Activated T-helper 2 cell treated with anti-CD3 and anti-CD28 coated beads, Interferon-gamma antibody, Interleukin-2, Interleukin-4, amounts not matched to agents 10 μg/mL and 5 μg/mL and 100 μg/mL, durations not matched to agents 14 hours and 24 hours and 36 hours (primary cell): ENCODE data around the gene MORN1. TPM values are rescaled to one million over a fixed set of nuclear protein-coding genes. Genes with fewer than 3 reads are reported as not detected.

ENCODE experiments used
- DNase-seq: peaks from one replicate; pipeline ENCODE4 v3.0.0; 2021; ENCODE audit warnings: low spot score
- H3K27ac Mint-ChIP-seq: one replicate; pipeline ENCODE4 v1.8.0; 2021; ENCODE audit warnings: mixed read lengths
- H3K27me3 Mint-ChIP-seq: one replicate; pipeline ENCODE4 v1.8.0; 2021; ENCODE audit warnings: low read depth, mixed read lengths
- H3K36me3 Mint-ChIP-seq: one replicate; pipeline ENCODE4 v1.8.0; 2021; ENCODE audit warnings: low read depth, mixed read lengths
- H3K4me1 Mint-ChIP-seq: one replicate; pipeline ENCODE4 v1.8.0; 2021; ENCODE audit warnings: low read depth, mixed read lengths
- H3K4me3 Mint-ChIP-seq: one replicate; pipeline ENCODE4 v1.8.0; 2021; ENCODE audit warnings: low read depth, mild to moderate bottlenecking, moderate library complexity, mixed read lengths
- H3K9me3 Mint-ChIP-seq: one replicate; pipeline ENCODE4 v1.8.0; 2021; ENCODE audit warnings: mixed read lengths
- intact Hi-C: fragments of 100-400 bp; cut with micrococcal nuclease; formaldehyde crosslinking; loops from one replicate; pipeline ENCODE4 v1.15.1; 2023
- total RNA-seq: library from RNA; stranded (reverse); gene quantifications from 2 replicates; pipeline ENCODE4 v1.2.3, GENCODE V29; 2022

The MORN1 gene
- total RNA-seq, 1 donor from 2014 or later, result 7.5 TPM

GRCh38 chr1:2368053-2368744, 23.2 kb downstream of the MORN1 start:
- intact Hi-C loops, result no loop called here
- Mint-ChIP-seq H3K27ac (no peak overlapping the region), H3K9me3 (peaks cover 6% of the 10 kb centered on the region), H3K4me1 (no peaks in the 10 kb centered on the region), H3K27me3 (peaks cover 3% of the 10 kb centered on the region), H3K36me3 (no peaks in the 10 kb centered on the region), H3K4me3 (no peak overlapping the region)
- DNase-seq, result no peak

GRCh38 chr1:2363847-2364513, 27.4 kb downstream of the MORN1 start:
- Mint-ChIP-seq H3K9me3 (peaks cover 6% of the 10 kb centered on the region), H3K4me3 (no peak overlapping the region), H3K27ac (no peak overlapping the region), H3K36me3 (no peaks in the 10 kb centered on the region), H3K4me1 (no peaks in the 10 kb centered on the region), H3K27me3 (peaks cover 5% of the 10 kb centered on the region)
- no peak for DNase-seq
- intact Hi-C loops, result no loop called here

GRCh38 chr1:2360588-2361364, 30.6 kb downstream of the MORN1 start:
- H3K27ac Mint-ChIP-seq, result no peak overlapping the region
- no peak overlapping the region for H3K4me3 Mint-ChIP-seq
- intact Hi-C loops, result no loop called here

GRCh38 chr1:2358651-2359640, 32.4 kb downstream of the MORN1 start:
- Mint-ChIP-seq H3K9me3 (peaks cover 4% of the 10 kb centered on the region), H3K4me1 (no peaks in the 10 kb centered on the region), H3K36me3 (no peaks in the 10 kb centered on the region), H3K4me3 (no peak overlapping the region), H3K27ac (no peak overlapping the region), H3K27me3 (peaks cover 5% of the 10 kb centered on the region)
- DNase-seq, result no peak
- intact Hi-C loops, result no loop called here

More at GRCh38 chr1:2360588-2361364, 30.6 kb downstream of the MORN1 start:
- Mint-ChIP-seq H3K27me3 (peaks cover 5% of the 10 kb centered on the region), H3K4me1 (no peaks in the 10 kb centered on the region), H3K9me3 (peaks cover 6% of the 10 kb centered on the region), H3K36me3 (no peaks in the 10 kb centered on the region)
- DNase-seq, result no peak

- H3K27me3 Mint-ChIP-seq, result peaks cover 2% of the 10 kb centered on the region
- no peak overlapping the region for H3K27ac Mint-ChIP-seq
- intact Hi-C loops, result no loop called here
- H3K36me3 Mint-ChIP-seq, result no peaks in the 10 kb centered on the region
- no peak for DNase-seq
- H3K4me1 Mint-ChIP-seq, result no peaks in the 10 kb centered on the region
- no peaks in the 10 kb centered on the region for H3K9me3 Mint-ChIP-seq
- H3K4me3 Mint-ChIP-seq, result no peak overlapping the region
Measured at GRCh38 chr1:2358072-2358471, 33.3 kb downstream of the MORN1 start.

- H3K36me3 Mint-ChIP-seq, result no peaks in the 10 kb centered on the region
- no peak for DNase-seq
- no peaks in the 10 kb centered on the region for H3K9me3 Mint-ChIP-seq
- H3K4me1 Mint-ChIP-seq, result no peaks in the 10 kb centered on the region
- intact Hi-C loops, result no loop called here
- peaks cover under 1% of the 10 kb centered on the region for H3K27me3 Mint-ChIP-seq
- H3K27ac Mint-ChIP-seq, result no peak overlapping the region
- no peak overlapping the region for H3K4me3 Mint-ChIP-seq
Measured at GRCh38 chr1:2356911-2357845, 34.2 kb downstream of the MORN1 start.

GRCh38 chr1:2356401-2356800, 35.0 kb downstream of the MORN1 start:
- Mint-ChIP-seq H3K4me3 (no peak overlapping the region), H3K9me3 (no peaks in the 10 kb centered on the region), H3K4me1 (no peaks in the 10 kb centered on the region), H3K36me3 (no peaks in the 10 kb centered on the region), H3K27ac (no peak overlapping the region), H3K27me3 (no peaks in the 10 kb centered on the region)
- intact Hi-C loops, result no loop called here
- DNase-seq, result no peak

GRCh38 chr1:2355373-2356261, 35.7 kb downstream of the MORN1 start:
- Mint-ChIP-seq H3K4me3 (no peak overlapping the region), H3K36me3 (no peaks in the 10 kb centered on the region), H3K27me3 (no peaks in the 10 kb centered on the region), H3K27ac (no peak overlapping the region), H3K9me3 (no peaks in the 10 kb centered on the region), H3K4me1 (no peaks in the 10 kb centered on the region)
- intact Hi-C loops, result no loop called here
- no peak for DNase-seq

GRCh38 chr1:2354511-2355372, 36.6 kb downstream of the MORN1 start:
- DNase-seq, result no peak
- Mint-ChIP-seq H3K4me3 (no peak overlapping the region), H3K4me1 (no peaks in the 10 kb centered on the region), H3K27ac (no peak overlapping the region), H3K27me3 (no peaks in the 10 kb centered on the region), H3K9me3 (no peaks in the 10 kb centered on the region), H3K36me3 (no peaks in the 10 kb centered on the region)
- intact Hi-C loops, result no loop called here
